HepG2 (cell line): ENCODE data around the gene ITGB2. TPM values are rescaled to one million over a fixed set of nuclear protein-coding genes. Genes with fewer than 3 reads are reported as not detected.

Experiments used
- GTF3A ChIP-seq: sonication (generic); formaldehyde crosslinking; conservative IDR thresholded peaks from 2 replicates; pipeline ENCODE4 v1.4.0; 2020; ENCODE audit warnings: mild to moderate bottlenecking, missing genetic modification reagents
- HES4 ChIP-seq: sonication (generic); formaldehyde crosslinking; IDR thresholded peaks from 2 replicates; pipeline ENCODE4 v1.9.0; 2021; ENCODE audit warnings: mild to moderate bottlenecking, missing genetic modification reagents, borderline replicate concordance
- NCOA2 ChIP-seq: sonication (generic); formaldehyde crosslinking; IDR thresholded peaks from 2 replicates; pipeline ENCODE4 v1.8.0; 2022; ENCODE audit warnings: inconsistent platforms
- NFE2L1 ChIP-seq: sonication (generic); formaldehyde crosslinking; IDR thresholded peaks from 2 replicates; pipeline ENCODE4 v1.4.0; 2020; ENCODE audit warnings: missing genetic modification reagents, mild to moderate bottlenecking, borderline replicate concordance
- SMAD9 ChIP-seq: sonication (generic); formaldehyde crosslinking; IDR thresholded peaks from 2 replicates; pipeline ENCODE4 v1.5.1; 2020; ENCODE audit warnings: mild to moderate bottlenecking, missing genetic modification reagents
- THAP7 ChIP-seq: sonication (generic); formaldehyde crosslinking; IDR thresholded peaks from 2 replicates; pipeline ENCODE4 v1.8.1; 2023; ENCODE audit warnings: mild to moderate bottlenecking, missing genetic modification reagents
- ZNF232 ChIP-seq: sonication (generic); formaldehyde crosslinking; IDR thresholded peaks from 2 replicates; pipeline ENCODE4 v1.4.0; 2020; ENCODE audit warnings: missing genetic modification reagents, borderline replicate concordance
- ZNF646 ChIP-seq: sonication (generic); formaldehyde crosslinking; IDR thresholded peaks from 2 replicates; pipeline ENCODE4 v1.9.0; 2021; ENCODE audit warnings: mild to moderate bottlenecking, missing genetic modification reagents
- ZNF878 ChIP-seq: sonication (generic); formaldehyde crosslinking; IDR thresholded peaks from 2 replicates; pipeline ENCODE4 v1.8.1; 2023; ENCODE audit warnings: mild to moderate bottlenecking, missing genetic modification reagents, moderate library complexity
- polyA plus RNA-seq, 8 experiments: library from polyadenylated mRNA; depleted of rRNA in 3 of 8; stranded (reverse) in 7 of 8; unstranded in 1 of 8; fragments of >200 nt; fragmentation: Illumina TruSeq in 4 of 8; extraction: Trizol in 4 of 8; gene quantifications; 2 replicates each; pipeline versions ENCODE4 v1.2.1 to v1.2.3, GENCODE V29; 2011 to 2016; ENCODE audit warnings: low read depth in 4 of 8, missing spikeins in 1 of 8, mixed read lengths in 1 of 8; ENCODE audit not compliant: insufficient read depth in 1 of 8
- total RNA-seq, 5 experiments: library from RNA; depleted of rRNA; stranded (reverse); fragments of >200 nt; fragmentation: Illumina TruSeq; extraction: Trizol; gene quantifications; 2 replicates each; pipeline ENCODE4 v1.2.3, GENCODE V29; 2016; ENCODE audit warnings: low read depth in 1 of 5
- TF ChIP-seq, protein P1 (sequence below): sonication (generic); formaldehyde crosslinking; IDR thresholded peaks from 2 replicates; pipeline ENCODE4 v1.5.0; 2020; ENCODE audit warnings: mild to moderate bottlenecking, missing genetic modification reagents, borderline replicate concordance

ITGB2 gene
- total and polyA plus RNA-seq, 2 of the 13 experiments (the other 11 are each of a cell fraction or from before 2014, with no cell fraction given), result 4.2 to 18.0 TPM

GRCh38 chr21:44872649-44873355, 47.9 kb downstream of the ITGB2 start (continued):
- TF ChIP-seq NFE2L1, result no peak
- peak; percentile 59; the same call in 1 of the 2 replicates for TF ChIP-seq GTF3A (CRISPR knock-in tag)
- TF ChIP-seq ZNF646 (CRISPR knock-in tag), result no peak
- TF ChIP-seq, protein P1, sequence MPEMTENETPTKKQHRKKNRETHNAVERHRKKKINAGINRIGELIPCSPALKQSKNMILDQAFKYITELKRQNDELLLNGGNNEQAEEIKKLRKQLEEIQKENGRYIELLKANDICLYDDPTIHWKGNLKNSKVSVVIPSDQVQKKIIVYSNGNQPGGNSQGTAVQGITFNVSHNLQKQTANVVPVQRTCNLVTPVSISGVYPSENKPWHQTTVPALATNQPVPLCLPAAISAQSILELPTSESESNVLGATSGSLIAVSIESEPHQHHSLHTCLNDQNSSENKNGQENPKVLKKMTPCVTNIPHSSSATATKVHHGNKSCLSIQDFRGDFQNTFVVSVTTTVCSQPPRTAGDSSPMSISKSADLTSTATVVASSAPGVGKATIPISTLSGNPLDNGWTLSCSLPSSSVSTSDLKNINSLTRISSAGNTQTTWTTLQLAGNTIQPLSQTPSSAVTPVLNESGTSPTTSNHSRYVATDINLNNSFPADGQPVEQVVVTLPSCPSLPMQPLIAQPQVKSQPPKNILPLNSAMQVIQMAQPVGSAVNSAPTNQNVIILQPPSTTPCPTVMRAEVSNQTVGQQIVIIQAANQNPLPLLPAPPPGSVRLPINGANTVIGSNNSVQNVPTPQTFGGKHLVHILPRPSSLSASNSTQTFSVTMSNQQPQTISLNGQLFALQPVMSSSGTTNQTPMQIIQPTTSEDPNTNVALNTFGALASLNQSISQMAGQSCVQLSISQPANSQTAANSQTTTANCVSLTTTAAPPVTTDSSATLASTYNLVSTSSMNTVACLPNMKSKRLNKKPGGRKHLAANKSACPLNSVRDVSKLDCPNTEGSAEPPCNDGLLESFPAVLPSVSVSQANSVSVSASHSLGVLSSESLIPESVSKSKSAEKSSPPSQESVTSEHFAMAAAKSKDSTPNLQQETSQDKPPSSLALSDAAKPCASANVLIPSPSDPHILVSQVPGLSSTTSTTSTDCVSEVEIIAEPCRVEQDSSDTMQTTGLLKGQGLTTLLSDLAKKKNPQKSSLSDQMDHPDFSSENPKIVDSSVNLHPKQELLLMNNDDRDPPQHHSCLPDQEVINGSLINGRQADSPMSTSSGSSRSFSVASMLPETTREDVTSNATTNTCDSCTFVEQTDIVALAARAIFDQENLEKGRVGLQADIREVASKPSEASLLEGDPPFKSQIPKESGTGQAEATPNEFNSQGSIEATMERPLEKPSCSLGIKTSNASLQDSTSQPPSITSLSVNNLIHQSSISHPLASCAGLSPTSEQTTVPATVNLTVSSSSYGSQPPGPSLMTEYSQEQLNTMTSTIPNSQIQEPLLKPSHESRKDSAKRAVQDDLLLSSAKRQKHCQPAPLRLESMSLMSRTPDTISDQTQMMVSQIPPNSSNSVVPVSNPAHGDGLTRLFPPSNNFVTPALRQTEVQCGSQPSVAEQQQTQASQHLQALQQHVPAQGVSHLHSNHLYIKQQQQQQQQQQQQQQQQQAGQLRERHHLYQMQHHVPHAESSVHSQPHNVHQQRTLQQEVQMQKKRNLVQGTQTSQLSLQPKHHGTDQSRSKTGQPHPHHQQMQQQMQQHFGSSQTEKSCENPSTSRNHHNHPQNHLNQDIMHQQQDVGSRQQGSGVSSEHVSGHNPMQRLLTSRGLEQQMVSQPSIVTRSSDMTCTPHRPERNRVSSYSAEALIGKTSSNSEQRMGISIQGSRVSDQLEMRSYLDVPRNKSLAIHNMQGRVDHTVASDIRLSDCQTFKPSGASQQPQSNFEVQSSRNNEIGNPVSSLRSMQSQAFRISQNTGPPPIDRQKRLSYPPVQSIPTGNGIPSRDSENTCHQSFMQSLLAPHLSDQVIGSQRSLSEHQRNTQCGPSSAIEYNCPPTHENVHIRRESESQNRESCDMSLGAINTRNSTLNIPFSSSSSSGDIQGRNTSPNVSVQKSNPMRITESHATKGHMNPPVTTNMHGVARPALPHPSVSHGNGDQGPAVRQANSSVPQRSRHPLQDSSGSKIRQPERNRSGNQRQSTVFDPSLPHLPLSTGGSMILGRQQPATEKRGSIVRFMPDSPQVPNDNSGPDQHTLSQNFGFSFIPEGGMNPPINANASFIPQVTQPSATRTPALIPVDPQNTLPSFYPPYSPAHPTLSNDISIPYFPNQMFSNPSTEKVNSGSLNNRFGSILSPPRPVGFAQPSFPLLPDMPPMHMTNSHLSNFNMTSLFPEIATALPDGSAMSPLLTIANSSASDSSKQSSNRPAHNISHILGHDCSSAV (CRISPR knock-in tag), result no peak
- no peak for TF ChIP-seq SMAD9 (CRISPR knock-in tag)
- 0 out of 2 replicates have a peak, but pooled peaks have one; percentile 57 for TF ChIP-seq ZNF878 (CRISPR knock-in tag)
- no peak for TF ChIP-seq THAP7 (CRISPR knock-in tag)
- TF ChIP-seq ZNF232 (CRISPR knock-in tag), result peak; percentile 18; the same call in 1 of the 2 replicates
- TF ChIP-seq HES4 (CRISPR knock-in tag), result peak; percentile 84; the same call in 1 of the 2 replicates
- 0 out of 2 replicates have a peak, but pooled peaks have one; percentile 17 for TF ChIP-seq NCOA2 (CRISPR knock-in tag)
